Aorta (tissue), 5 donors: Measurements from ENCODE around the gene SH3TC1. TPM values are rescaled to one million over a fixed set of nuclear protein-coding genes. Genes with fewer than 3 reads are reported as not detected.

Source experiments
- ATAC-seq: fragments of 200-7000 bp; cut with Tn5 transposase; one replicate; pipeline ENCODE4 v1.9.1; 2022; ENCODE audit warnings: moderate library complexity; ENCODE audit not compliant: low FRiP score
- DNase-seq, 2 donors: peaks; one replicate each; pipeline ENCODE4 v3.0.0-alpha.2; 2020
- H3K27ac ChIP-seq, 2 donors: one replicate each; pipeline ENCODE4 v1.5.1; 2013; ENCODE audit warnings: low read length in 2 of 2, mild to moderate bottlenecking in 2 of 2, moderate library complexity in 2 of 2, control low read depth in 1 of 2, inconsistent platforms in 1 of 2, low read depth in 1 of 2
- H3K27me3 ChIP-seq, 2 donors: one replicate each; pipeline ENCODE4 v1.6.1; 2013; ENCODE audit warnings: control low read depth in 1 of 2, low read length in 1 of 2, mild to moderate bottlenecking in 1 of 2, moderate library complexity in 1 of 2; ENCODE audit not compliant: insufficient read depth in 2 of 2, control insufficient read depth in 1 of 2
- H3K36me3 ChIP-seq, 2 donors: one replicate each; pipeline ENCODE4 v1.6.1; 2013; ENCODE audit warnings: control low read depth in 1 of 2, low read length in 1 of 2, mild to moderate bottlenecking in 1 of 2; ENCODE audit not compliant: insufficient read depth in 2 of 2, control insufficient read depth in 1 of 2
- H3K4me1 ChIP-seq, 2 donors: one replicate each; pipeline ENCODE4 v1.6.1; 2013; ENCODE audit warnings: low read length in 2 of 2, control low read depth in 1 of 2, mild to moderate bottlenecking in 1 of 2, moderate library complexity in 1 of 2; ENCODE audit not compliant: insufficient read depth in 2 of 2, control insufficient read depth in 1 of 2
- H3K4me3 ChIP-seq, 2 donors: one replicate each; pipeline ENCODE4 v1.5.1; 2013; ENCODE audit warnings: low read length in 2 of 2, control low read depth in 1 of 2, mild to moderate bottlenecking in 1 of 2
- H3K9me3 ChIP-seq: one replicate; pipeline ENCODE4 v1.6.1; 2013; ENCODE audit warnings: mild to moderate bottlenecking, low read length; ENCODE audit not compliant: control insufficient read depth
- WGBS, 2 donors: extraction: QIAGEN DNeasy Blood & Tissue Kit; methylation state at CpG; one replicate each; pipeline ENCODE4 v1.1.7; 2013; 5-methylcytosine and 5-hydroxymethylcytosine counted together
- intact Hi-C, 2 donors: fragments of 100-400 bp; cut with DNase I; formaldehyde crosslinking; loops; one replicate each; pipeline versions ENCODE4 v1.14.2 to v1.15.0; 2022
- polyA plus RNA-seq, 2 donors: library from polyadenylated mRNA; stranded (reverse); fragments of 200-250 nt; gene quantifications; one replicate each; pipeline ENCODE4 v1.2.3, GENCODE V29; 2013
- total RNA-seq, 2 donors: library from RNA; stranded (reverse); fragmentation: NEBNext Ultra II Directional; extraction: Animal tissue kit (Norgen Biotek cat#: 25700); gene quantifications; one replicate each; pipeline ENCODE4 v1.2.1, GENCODE V29; 2021
- donor health status: healthy with polysubstance abuse.
- donor health status: Bipolar disorder and iron deficiency.
- donor health status: DM: no; HTN: no; CAD: no.
- donor health status: DM: no; HTN: no; CAD: no.
- donor health status: DM: yes; HTN: yes; CAD: no.

SH3TC1 gene
- total and polyA plus RNA-seq, 4 donors: 3.4 to 58.9 (median 21.7) TPM

DNA sequence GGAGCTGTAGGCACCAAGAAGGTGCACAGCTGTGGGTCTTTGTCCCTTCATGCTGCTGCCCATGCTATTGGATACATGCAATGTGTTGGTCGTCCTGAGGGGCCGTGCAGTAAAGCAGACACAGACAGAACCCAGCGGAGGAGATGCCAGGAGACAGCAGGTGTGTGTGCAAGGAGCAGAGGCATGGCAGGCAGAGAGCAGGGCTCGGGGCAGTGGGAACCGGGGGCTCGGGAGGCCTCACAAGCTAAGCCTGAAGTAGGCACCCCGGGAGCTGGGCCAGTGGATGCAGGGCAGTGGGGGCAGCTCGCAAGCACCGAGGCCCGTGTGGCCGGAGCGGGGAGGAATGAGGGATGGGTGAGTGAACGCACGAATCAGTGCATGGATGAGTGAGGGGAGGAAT lies 83.7 kb downstream of the SH3TC1 start:
- no peaks in the 10 kb centered on the region for H3K4me1 ChIP-seq
- DNase-seq (peak; percentile 36 to 72), ATAC-seq (no peak)
- WGBS, 2 donors: 95 to 97% methylated on average over 14 of the region's 14 CpGs
- no peaks in the 10 kb centered on the region for H3K27me3 ChIP-seq
- no peak overlapping the region for H3K4me3 ChIP-seq
- intact Hi-C loops: no loop called here
- no peak overlapping the region for H3K27ac ChIP-seq
- no peaks in the 10 kb centered on the region for H3K9me3 ChIP-seq
- no peaks in the 10 kb centered on the region for H3K36me3 ChIP-seq

DNA sequence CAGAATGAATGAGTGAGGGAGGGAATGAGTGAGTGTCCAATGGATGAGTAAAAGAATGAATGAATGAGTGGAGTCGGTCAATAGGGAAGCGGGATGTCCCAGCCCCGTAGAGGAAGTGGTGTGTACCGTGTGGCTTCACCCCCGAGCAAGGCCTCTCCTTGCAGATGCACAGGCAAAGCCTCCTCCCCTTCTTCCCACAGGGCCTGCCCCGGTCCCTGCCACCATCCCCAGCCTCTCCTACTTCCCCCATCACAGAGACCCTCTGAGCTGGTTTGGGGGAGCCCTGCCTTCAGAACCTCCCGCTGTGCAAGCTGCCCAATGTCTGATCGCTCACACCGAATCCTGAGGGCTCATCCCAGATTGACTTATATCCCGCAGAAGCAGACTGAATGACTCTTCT lies 84.1 kb downstream of the SH3TC1 start:
- Histone ChIP-seq H3K4me1 (no peaks in the 10 kb centered on the region), H3K9me3 (no peaks in the 10 kb centered on the region), H3K4me3 (no peak overlapping the region), H3K27me3 (no peaks in the 10 kb centered on the region), H3K27ac (no peak overlapping the region), H3K36me3 (no peaks in the 10 kb centered on the region)
- WGBS, 2 donors: 87 to 91% methylated on average over 10 of the region's 10 CpGs
- intact Hi-C loops: no loop called here
- peak; percentile 26 to 36 for DNase-seq
- ATAC-seq: no peak

DNA sequence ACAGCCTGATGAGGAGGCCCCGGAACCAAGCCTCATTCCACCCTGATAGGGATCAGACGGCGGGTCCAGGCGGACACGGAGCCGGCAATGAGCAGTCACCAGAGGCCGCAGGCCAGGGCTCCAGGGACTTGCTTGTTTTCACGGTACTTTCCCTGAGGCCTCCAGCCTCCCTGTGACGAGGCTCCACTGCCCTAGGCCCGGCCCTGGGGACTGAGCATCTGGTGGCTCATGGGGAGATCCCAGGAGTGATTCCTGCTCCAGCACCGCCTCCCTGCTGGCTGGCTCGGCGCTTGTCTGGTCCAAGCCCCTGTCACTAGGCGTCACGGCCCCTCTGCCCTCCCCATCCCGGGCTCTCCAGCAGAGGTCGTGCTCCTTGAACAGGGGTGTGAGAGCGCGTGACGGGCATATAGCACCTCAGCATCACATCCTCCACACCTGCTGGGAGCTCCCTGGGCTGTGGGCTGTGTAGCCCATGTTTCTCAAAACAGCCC lies 84.6 kb downstream of the SH3TC1 start:
- peak; percentile 39 to 76 for DNase-seq
- Histone ChIP-seq H3K36me3 (no peaks in the 10 kb centered on the region), H3K4me1 (no peaks in the 10 kb centered on the region), H3K4me3 (no peak overlapping the region), H3K27me3 (no peaks in the 10 kb centered on the region), H3K9me3 (no peaks in the 10 kb centered on the region), H3K27ac (no peak overlapping the region)
- 79 to 84% methylated on average over 20 of the region's 20 CpGs for WGBS, 2 donors
- intact Hi-C loops: no loop called here
- ATAC-seq: no peak

DNA sequence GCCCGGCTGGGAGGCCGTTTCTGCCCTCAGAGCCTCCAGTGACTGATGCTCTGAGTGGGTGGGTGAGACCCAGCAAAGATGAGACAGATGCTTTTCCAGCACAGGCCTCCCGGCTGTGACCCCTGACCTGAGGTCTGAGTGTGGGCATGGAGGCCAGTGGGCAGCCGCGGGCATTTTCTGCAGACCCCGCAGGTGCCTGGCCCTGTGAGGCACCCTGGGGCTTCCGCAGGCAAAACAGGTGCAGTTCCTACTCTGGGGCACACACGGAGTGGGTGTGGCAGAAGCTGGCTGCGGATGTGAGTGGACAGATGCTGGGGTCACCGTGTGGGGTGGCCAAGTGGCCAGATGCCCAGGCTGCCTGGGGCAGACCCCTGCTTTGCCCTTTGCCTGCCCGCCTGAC lies 85.3 kb downstream of the SH3TC1 start:
- no peaks in the 10 kb centered on the region for H3K36me3 ChIP-seq
- H3K27me3 ChIP-seq: no peaks in the 10 kb centered on the region
- ATAC-seq (no peak), DNase-seq (peak; percentile 32 to 53)
- intact Hi-C loops: no loop called here
- no peaks in the 10 kb centered on the region for H3K9me3 ChIP-seq
- no peak overlapping the region for H3K4me3 ChIP-seq
- H3K27ac ChIP-seq: no peak overlapping the region
- no peaks in the 10 kb centered on the region for H3K4me1 ChIP-seq
- 75 to 82% methylated on average over 11 of the region's 11 CpGs for WGBS, 2 donors

DNA sequence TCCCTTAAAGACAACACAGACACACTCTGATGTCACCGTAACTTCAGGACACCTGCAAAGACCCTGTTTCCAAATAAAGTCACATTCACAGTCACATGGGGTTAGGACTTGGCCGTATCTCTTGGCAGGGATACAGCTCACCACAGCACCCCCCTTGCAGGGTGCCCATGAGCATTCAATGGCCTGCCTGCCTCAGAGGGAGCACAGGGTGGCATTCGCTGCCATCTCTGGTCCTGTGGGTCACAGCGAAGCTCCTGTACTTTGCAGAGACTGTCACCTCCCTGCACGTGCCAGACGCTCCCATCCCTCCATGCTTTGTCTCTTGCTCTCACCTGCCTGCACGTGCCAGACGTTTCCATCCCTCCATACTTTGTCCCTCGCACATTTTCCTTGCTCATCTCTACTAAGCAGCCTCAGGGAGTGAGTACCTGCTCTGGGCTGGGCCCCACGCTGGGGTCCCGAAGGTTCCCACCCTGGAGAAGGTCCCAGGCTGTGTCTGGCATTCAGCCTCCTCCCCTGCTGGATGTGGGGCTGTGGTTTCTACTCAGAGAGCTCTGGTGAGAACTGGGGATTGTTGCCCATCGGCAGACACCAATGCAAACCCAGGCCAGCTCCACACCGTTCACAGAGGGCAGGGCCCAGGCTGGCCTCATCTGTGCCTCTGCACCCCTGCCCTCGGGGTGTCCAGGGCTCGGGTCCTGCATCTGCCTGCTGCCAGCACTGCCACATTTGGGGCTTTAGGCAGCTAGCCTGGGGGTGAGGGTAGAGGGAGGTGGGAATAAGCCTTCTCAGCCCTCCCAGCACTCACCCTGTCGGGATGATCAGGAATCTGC lies 86.3 kb downstream of the SH3TC1 start:
- DNase-seq: peak; percentile 27 to 59
- ATAC-seq: no peak
- intact Hi-C loops: no loop called here
- H3K4me1 ChIP-seq: no peaks in the 10 kb centered on the region
- H3K36me3 ChIP-seq: no peaks in the 10 kb centered on the region
- H3K9me3 ChIP-seq: no peaks in the 10 kb centered on the region
- no peak overlapping the region for H3K4me3 ChIP-seq
- no peak overlapping the region for H3K27ac ChIP-seq
- WGBS, 2 donors: 45 to 82% methylated on average over 16 of the region's 16 CpGs
- H3K27me3 ChIP-seq: no peaks in the 10 kb centered on the region

DNA sequence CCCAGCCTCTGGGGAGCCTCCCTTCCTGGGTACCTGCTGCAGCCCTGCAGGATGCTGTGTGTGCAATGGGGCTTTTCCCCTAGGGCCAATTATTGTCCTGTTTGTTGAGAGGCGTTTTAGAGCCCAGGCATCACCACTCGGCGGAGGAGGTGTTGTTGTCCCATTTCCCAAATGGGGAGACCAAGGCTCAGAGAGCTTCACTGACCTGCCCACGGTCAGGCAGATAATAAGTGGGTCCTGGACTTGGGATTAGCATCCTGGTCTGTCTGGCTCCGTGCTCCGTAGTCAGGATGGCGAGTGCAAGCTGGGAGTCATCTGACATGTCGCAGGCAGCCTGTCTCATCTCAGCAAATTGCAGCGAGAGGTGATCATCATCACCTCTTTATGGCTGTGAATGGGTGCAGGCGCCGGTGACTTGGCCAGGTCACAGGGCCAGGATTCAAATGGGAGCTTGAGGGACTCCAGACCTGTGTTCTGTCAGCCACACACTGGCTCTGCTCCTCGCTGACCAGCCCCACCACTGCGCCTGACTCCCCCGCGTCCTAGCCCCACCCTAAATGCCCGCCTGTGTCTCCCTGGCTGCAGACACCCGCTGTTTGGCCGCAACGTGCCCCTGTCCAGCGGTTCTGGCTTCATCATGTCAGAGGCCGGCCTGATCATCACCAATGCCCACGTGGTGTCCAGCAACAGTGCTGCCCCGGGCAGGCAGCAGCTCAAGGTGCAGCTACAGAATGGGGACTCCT lies 87.1 kb downstream of the SH3TC1 start:
- intact Hi-C loops: no loop called here
- no peaks in the 10 kb centered on the region for H3K27me3 ChIP-seq
- H3K4me1 ChIP-seq: no peaks in the 10 kb centered on the region
- no peak overlapping the region for H3K4me3 ChIP-seq
- peak in 1 of 2 donors; percentile 68 for DNase-seq
- H3K36me3 ChIP-seq: no peaks in the 10 kb centered on the region
- ATAC-seq: no peak
- no peak overlapping the region for H3K27ac ChIP-seq
- 92 to 93% methylated on average over 23 of the region's 23 CpGs for WGBS, 2 donors
- no peaks in the 10 kb centered on the region for H3K9me3 ChIP-seq

DNA sequence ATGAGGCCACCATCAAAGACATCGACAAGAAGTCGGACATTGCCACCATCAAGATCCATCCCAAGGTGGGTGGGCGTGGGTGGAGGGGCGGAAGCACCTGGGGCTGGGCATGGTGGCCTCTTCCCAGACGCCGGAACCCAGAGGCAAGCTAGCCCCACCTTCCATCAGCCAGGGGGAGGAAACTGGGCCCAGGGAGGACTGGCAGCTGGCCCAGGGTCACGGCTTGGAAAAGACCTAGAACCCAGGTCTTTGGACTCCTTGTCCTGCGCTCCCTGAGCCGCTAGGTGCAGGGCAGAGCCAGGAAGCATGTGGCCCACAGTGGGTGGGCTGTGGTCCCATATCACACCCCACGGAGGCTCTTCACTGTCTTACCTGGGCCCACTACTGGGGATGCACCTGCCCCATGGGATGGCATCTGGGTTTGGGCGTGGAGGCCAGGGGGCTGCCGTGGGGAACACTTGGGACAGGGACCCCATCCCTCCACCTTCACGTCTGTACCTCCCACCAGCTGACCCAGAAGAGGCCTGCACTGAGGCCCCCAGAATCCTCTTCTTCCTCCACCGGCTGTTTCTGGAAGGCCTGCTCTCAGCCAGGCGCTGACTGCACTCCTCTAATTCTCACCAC lies 87.7 kb downstream of the SH3TC1 start:
- DNase-seq: peak; percentile 31 to 48

DNA sequence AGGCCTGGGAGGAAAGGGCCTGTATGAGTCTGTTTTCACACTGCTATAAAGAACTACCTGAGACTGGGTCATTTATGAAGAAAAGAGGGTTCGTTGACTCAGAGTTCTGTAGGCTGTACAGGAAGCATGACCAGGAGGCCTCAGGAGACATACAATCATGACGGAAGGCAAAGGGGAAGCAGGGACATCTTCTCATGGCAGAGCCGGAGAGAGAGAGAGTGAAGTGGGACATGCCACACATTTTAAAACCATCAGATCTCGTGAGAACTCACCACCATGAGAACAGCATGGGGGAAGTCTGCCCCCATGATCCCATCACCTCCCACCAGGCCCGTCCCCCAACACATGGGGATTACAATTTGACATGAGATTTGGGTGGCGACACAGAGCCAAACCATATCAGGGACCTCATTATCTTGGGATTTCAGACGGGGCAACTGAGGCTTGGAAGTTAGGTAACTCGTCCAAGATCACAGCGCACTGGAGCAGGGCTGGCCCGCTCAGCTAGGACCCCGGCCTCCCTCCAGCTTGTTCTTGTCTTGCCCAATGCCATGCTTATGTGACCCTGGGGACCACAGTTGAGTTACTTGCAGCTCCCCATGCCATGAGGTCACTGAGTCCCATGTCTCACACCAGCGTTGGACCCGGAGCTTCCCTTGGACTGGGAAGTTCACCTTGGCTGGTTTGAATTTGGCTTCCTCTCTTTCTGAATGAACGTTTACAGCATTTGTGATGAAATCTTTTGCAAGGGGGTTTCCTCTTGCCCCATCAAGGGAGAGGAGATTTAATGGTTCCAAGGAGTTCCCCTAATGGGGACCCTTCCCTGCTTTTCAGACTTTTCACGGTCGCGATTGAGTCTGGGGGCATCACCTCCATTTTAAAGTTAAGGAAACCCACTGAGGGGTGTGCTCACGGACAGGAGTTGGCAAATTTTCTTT lies 88.5 kb downstream of the SH3TC1 start:
- intact Hi-C loops: no loop called here
- WGBS, 2 donors: 90 to 95% methylated on average over 18 of the region's 18 CpGs
- H3K9me3 ChIP-seq: no peaks in the 10 kb centered on the region
- no peaks in the 10 kb centered on the region for H3K4me1 ChIP-seq
- H3K4me3 ChIP-seq: no peak overlapping the region
- H3K27ac ChIP-seq: no peak overlapping the region
- peak; percentile 24 to 62 for DNase-seq
- no peaks in the 10 kb centered on the region for H3K36me3 ChIP-seq
- ATAC-seq: no peak
- no peaks in the 10 kb centered on the region for H3K27me3 ChIP-seq

More for the DNA sequence above, 87.7 kb downstream of the SH3TC1 start:
- no peaks in the 10 kb centered on the region for H3K27me3 ChIP-seq
- no peaks in the 10 kb centered on the region for H3K4me1 ChIP-seq
- ATAC-seq: no peak
- H3K27ac ChIP-seq: no peak overlapping the region
- no peaks in the 10 kb centered on the region for H3K9me3 ChIP-seq
- 91 to 93% methylated on average over 15 of the region's 15 CpGs for WGBS, 2 donors
- intact Hi-C loops: no loop called here
- no peaks in the 10 kb centered on the region for H3K36me3 ChIP-seq
- no peak overlapping the region for H3K4me3 ChIP-seq
